Measurements from ENCODE around the gene CSN1S1.
A peak's percentile ranks its signal among the peaks of the same experiment; 100 is the strongest.

CSN1S1 gene

DNA sequence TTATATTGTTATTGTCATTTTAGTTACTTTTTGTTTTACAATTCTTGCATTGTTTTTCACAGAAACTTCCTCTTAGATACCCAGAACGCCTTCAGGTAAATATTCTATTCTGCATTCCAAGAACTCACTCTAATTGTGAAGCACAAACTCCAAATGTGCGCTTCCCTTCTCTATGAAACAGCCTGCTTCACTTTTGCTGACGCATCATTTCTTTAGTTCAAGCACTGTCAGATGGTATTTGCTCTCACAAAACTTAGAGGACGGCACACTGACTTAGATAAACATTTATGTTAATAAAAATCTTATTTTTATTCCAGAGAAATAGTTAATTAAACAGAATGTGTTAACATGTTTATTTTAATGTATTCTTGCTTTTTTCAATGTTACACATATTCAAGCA lies 3.3 kb downstream of the CSN1S1 start:
- no peak for TF ChIP-seq EZH2phosphoT487 (IDR thresholded peaks at IDR 0.05; ENCODE audit: low read depth)
- TF ChIP-seq, protein P1, sequence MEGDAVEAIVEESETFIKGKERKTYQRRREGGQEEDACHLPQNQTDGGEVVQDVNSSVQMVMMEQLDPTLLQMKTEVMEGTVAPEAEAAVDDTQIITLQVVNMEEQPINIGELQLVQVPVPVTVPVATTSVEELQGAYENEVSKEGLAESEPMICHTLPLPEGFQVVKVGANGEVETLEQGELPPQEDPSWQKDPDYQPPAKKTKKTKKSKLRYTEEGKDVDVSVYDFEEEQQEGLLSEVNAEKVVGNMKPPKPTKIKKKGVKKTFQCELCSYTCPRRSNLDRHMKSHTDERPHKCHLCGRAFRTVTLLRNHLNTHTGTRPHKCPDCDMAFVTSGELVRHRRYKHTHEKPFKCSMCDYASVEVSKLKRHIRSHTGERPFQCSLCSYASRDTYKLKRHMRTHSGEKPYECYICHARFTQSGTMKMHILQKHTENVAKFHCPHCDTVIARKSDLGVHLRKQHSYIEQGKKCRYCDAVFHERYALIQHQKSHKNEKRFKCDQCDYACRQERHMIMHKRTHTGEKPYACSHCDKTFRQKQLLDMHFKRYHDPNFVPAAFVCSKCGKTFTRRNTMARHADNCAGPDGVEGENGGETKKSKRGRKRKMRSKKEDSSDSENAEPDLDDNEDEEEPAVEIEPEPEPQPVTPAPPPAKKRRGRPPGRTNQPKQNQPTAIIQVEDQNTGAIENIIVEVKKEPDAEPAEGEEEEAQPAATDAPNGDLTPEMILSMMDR (IDR thresholded peaks at IDR 0.05; ENCODE audit: low read depth, low read length): no peak
- Histone ChIP-seq H4K20me1 (ENCODE audit: insufficient read depth, low read length) (no peaks in the 10 kb centered on the region), H3K27ac (ENCODE audit: low read length) (no peak overlapping the region), H3K4me2 (ENCODE audit: low read length) (no peak overlapping the region), H3K9me3 (ENCODE audit: insufficient read depth, low read length) (no peaks in the 10 kb centered on the region), H2AFZ (ENCODE audit: low read depth, low read length) (no peak overlapping the region), H3K27me3 (ENCODE audit: low read depth, low read length) (no peaks in the 10 kb centered on the region), H3K36me3 (replicated peaks; ENCODE audit: low read depth, low read length) (no peaks in the 10 kb centered on the region), H3K9ac (ENCODE audit: low read length) (no peak overlapping the region), H3K4me1 (ENCODE audit: low read length) (no peaks in the 10 kb centered on the region), H3K4me3 (ENCODE audit: low read length) (no peak overlapping the region), H3K79me2 (ENCODE audit: low read length) (no peaks in the 10 kb centered on the region)

DNA sequence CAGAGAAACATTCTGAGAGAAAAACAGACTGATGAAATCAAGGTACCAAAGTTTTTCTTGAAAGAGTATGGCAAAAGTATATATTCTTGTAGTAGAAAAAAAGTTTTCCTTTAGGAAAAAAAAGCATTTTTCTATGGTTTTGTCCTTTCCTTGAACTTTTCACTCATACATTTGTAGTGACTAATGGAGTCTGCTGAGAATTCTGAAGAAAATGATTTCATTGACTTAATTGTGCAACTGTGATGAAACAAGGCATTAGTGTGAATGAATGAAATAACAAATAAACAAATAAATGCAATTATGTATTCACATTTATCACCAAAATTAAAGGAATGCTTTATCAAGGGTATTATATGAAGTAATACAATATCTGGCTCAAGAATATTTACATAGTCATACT lies 5.7 kb downstream of the CSN1S1 start:
- Histone ChIP-seq H3K27ac (ENCODE audit: low read length) (no peak overlapping the region), H3K9ac (ENCODE audit: low read length) (no peak overlapping the region), H3K9me3 (ENCODE audit: insufficient read depth, low read length) (no peaks in the 10 kb centered on the region), H4K20me1 (ENCODE audit: insufficient read depth, low read length) (no peaks in the 10 kb centered on the region), H3K27me3 (ENCODE audit: low read depth, low read length) (no peaks in the 10 kb centered on the region), H2AFZ (ENCODE audit: low read depth, low read length) (no peak overlapping the region), H3K36me3 (replicated peaks; ENCODE audit: low read depth, low read length) (no peaks in the 10 kb centered on the region), H3K4me2 (ENCODE audit: low read length) (no peak overlapping the region), H3K4me3 (ENCODE audit: low read length) (no peak overlapping the region), H3K79me2 (ENCODE audit: low read length) (no peaks in the 10 kb centered on the region), H3K4me1 (ENCODE audit: low read length) (no peaks in the 10 kb centered on the region)
- TF ChIP-seq EZH2phosphoT487 (IDR thresholded peaks at IDR 0.05; ENCODE audit: low read depth): no peak
- TF ChIP-seq, protein P1 (IDR thresholded peaks at IDR 0.05; ENCODE audit: low read depth, low read length): no peak

DNA sequence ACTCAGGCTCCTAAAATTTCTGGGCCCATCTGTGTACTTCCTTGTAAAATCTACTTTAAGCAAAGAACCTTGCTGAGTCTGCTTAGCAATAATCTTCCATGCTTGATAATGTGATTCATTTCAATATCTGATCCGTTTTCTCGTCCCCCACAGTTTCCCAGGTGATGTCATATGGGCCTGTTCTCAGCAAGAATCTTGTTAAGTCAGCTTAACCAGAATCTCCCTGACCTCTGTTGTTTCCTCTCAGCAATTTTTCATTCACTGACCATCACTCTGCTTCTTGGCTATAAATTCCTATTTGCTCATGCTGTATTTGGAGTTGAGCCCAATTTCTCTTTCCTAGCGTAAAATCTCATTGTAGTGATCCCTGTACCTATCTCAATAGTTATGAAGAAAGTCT lies 20.7 kb downstream of the CSN1S1 start:
- no peaks in the 10 kb centered on the region for H4K20me1 ChIP-seq (ENCODE audit: insufficient read depth, low read length)

DNA sequence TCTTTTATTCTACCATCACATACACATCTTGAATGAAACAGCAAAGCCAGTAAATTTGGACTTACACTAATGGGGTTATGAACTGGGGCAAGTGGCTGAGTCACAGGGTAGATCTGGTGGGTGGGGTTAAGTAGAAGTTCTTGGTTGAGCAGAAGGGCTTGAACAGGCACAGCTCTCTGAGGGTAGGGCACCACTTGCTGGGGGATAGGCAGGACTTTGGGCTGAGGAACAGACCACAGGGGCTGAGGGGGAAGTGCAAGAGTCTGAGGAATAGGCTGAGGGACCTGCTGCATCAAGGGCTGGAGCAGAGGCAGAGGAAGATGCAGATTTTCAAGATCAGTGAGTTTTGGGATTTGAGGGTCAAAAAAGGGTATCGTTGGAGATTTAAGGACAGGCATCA lies 26.3 kb downstream of the CSN1S1 start:
- Histone ChIP-seq H3K9ac (ENCODE audit: low read length) (no peak overlapping the region), H3K4me2 (ENCODE audit: low read length) (no peak overlapping the region), H3K4me1 (ENCODE audit: low read length) (no peaks in the 10 kb centered on the region; the same call in 1 of the 2 replicates), H3K79me2 (ENCODE audit: low read length) (no peaks in the 10 kb centered on the region), H3K27ac (ENCODE audit: low read length) (no peak overlapping the region), H3K4me3 (ENCODE audit: low read length) (no peak overlapping the region), H4K20me1 (ENCODE audit: insufficient read depth, low read length) (no peaks in the 10 kb centered on the region), H3K27me3 (ENCODE audit: low read depth, low read length) (no peaks in the 10 kb centered on the region), H3K36me3 (replicated peaks; ENCODE audit: low read depth, low read length) (no peaks in the 10 kb centered on the region), H3K9me3 (ENCODE audit: insufficient read depth, low read length) (no peaks in the 10 kb centered on the region), H2AFZ (ENCODE audit: low read depth, low read length) (peak overlapping the region; percentile 65; the same call in 1 of the 2 replicates)
- TF ChIP-seq, protein P1 (IDR thresholded peaks at IDR 0.05; ENCODE audit: low read depth, low read length): no peak
- TF ChIP-seq EZH2phosphoT487 (IDR thresholded peaks at IDR 0.05; ENCODE audit: low read depth): no peak

More for the DNA sequence above, 20.7 kb downstream of the CSN1S1 start:
- no peak for TF ChIP-seq EZH2phosphoT487 (IDR thresholded peaks at IDR 0.05; ENCODE audit: low read depth)
- TF ChIP-seq, protein P1 (IDR thresholded peaks at IDR 0.05; ENCODE audit: low read depth, low read length): no peak
- Histone ChIP-seq H2AFZ (ENCODE audit: low read depth, low read length) (no peak overlapping the region), H3K27me3 (ENCODE audit: low read depth, low read length) (no peaks in the 10 kb centered on the region), H3K4me3 (ENCODE audit: low read length) (no peak overlapping the region), H3K36me3 (replicated peaks; ENCODE audit: low read depth, low read length) (no peaks in the 10 kb centered on the region), H3K27ac (ENCODE audit: low read length) (no peak overlapping the region), H3K4me2 (ENCODE audit: low read length) (no peak overlapping the region), H3K9ac (ENCODE audit: low read length) (no peak overlapping the region), H3K79me2 (ENCODE audit: low read length) (no peaks in the 10 kb centered on the region), H3K4me1 (ENCODE audit: low read length) (no peaks in the 10 kb centered on the region; the same call in 1 of the 2 replicates), H3K9me3 (ENCODE audit: insufficient read depth, low read length) (no peaks in the 10 kb centered on the region)

All from OCI-LY3 (cell line).